ENCODE measurements around the gene WFDC13. TPM values are rescaled to one million over a fixed set of nuclear protein-coding genes. Genes with fewer than 3 reads are reported as not detected.

The WFDC13 gene
- total and polyA plus RNA-seq, 2 of the 8 experiments (the other 6 are each of a cell fraction or from before 2014, with no cell fraction given): not detected

- H3K4me1 ChIP-seq (replicated peaks in 1 of 4; ENCODE audit: control insufficient read depth in 3 of 4, insufficient read depth in 4 of 4, low read length in 3 of 4): no peaks in the 10 kb centered on the region
- H2AFZ ChIP-seq (ENCODE audit: low read length): no peak overlapping the region
- no peak overlapping the region for H3K14ac ChIP-seq (ENCODE audit: insufficient read length)
- H2AK5ac ChIP-seq (ENCODE audit: low read depth, low read length): no peak overlapping the region
- H3K79me1 ChIP-seq (ENCODE audit: low read depth, low read length): no peaks in the 10 kb centered on the region
- H4K8ac ChIP-seq (ENCODE audit: extremely low read depth, insufficient read depth, low read length): no peak overlapping the region
- no peak for DNase-seq (ENCODE audit: low read depth in 1 of 2, low spot score in 2 of 2)
- no peaks in the 10 kb centered on the region; a peak in 1 of 7 replicates for H3K27me3 ChIP-seq (replicated peaks in 1 of 4; ENCODE audit: control insufficient read depth in 3 of 4, extremely low read depth in 1 of 4, insufficient read depth in 3 of 4, low read length in 3 of 4)
- H4K5ac ChIP-seq (ENCODE audit: insufficient read length, low read depth, low read length): no peak overlapping the region
- no peak overlapping the region for H3K4me2 ChIP-seq (ENCODE audit: insufficient read depth in 1 of 2, low read depth in 2 of 2, low read length in 2 of 2)
- 85% methylated on average over 4 of the region's 4 CpGs; no CpG with 5 or more reads in 1 of the 2 experiments for WGBS, 2 experiments (ENCODE audit: extremely low coverage in 1 of 2, insufficient coverage in 1 of 2, insufficient read length in 1 of 2, insufficient replicate concordance in 2 of 2, low coverage in 1 of 2, low lambda C conversion rate in 2 of 2, missing lambda C conversion rate in 1 of 2)
- no peaks in the 10 kb centered on the region for H3K36me3 ChIP-seq (ENCODE audit: control insufficient read depth in 2 of 4, insufficient read depth in 4 of 4, low read length in 3 of 4)
- H3K9ac ChIP-seq (replicated peaks in 1 of 4; ENCODE audit: extremely low read depth in 1 of 4, low read depth in 3 of 4, low read length in 3 of 4): no peak overlapping the region
- H2BK15ac ChIP-seq (ENCODE audit: low read length): no peak overlapping the region
- CTCF ChIA-PET (ENCODE audit: partially characterized antibody): no interaction called here
- H3K23ac ChIP-seq (ENCODE audit: insufficient read length): no peak overlapping the region
- H3K23me2 ChIP-seq (ENCODE audit: low read depth, low read length): no peaks in the 10 kb centered on the region
- H3K4ac ChIP-seq (replicated peaks; ENCODE audit: insufficient read length, low read depth, low read length): no peak overlapping the region
- H2BK20ac ChIP-seq (ENCODE audit: low read length): no peak overlapping the region
- H3K56ac ChIP-seq (replicated peaks; ENCODE audit: insufficient read length, low read depth, low read length): no peak overlapping the region
- FAIRE-seq: no peak
- H2BK5ac ChIP-seq (ENCODE audit: low read depth, low read length): no peak overlapping the region
- no peaks in the 10 kb centered on the region for H3K79me2 ChIP-seq (ENCODE audit: control insufficient read depth in 1 of 2, insufficient read depth in 2 of 2, low read length in 2 of 2)
- no peak overlapping the region for H4K91ac ChIP-seq (replicated peaks; ENCODE audit: insufficient read length, low read length)
- no peaks in the 10 kb centered on the region for H3K9me3 ChIP-seq (ENCODE audit: insufficient read depth in 2 of 2, low read depth in 1 of 2, low read length in 1 of 2)
- no peak overlapping the region for H3K18ac ChIP-seq (ENCODE audit: extremely low read depth, low read length)
- no peak overlapping the region for H3K27ac ChIP-seq (ENCODE audit: low read depth, low read length)
- no peaks in the 10 kb centered on the region for H4K20me1 ChIP-seq (replicated peaks in 1 of 2; ENCODE audit: control insufficient read depth in 1 of 2, insufficient read depth in 2 of 2, low read length in 2 of 2)
- H2BK12ac ChIP-seq (ENCODE audit: low read depth, low read length): no peak overlapping the region
- no peak overlapping the region for H2BK120ac ChIP-seq (replicated peaks; ENCODE audit: low read depth, low read length)
- H3K4me3 ChIP-seq (ENCODE audit: extremely low read depth in 1 of 4, insufficient read depth in 2 of 4, low read depth in 3 of 4, low read length in 4 of 4): no peak overlapping the region
- POLR2A ChIA-PET (ENCODE audit: partially characterized antibody): no interaction called here
- TF ChIP-seq CEBPB (IDR thresholded peaks at IDR 0.05; ENCODE audit: low read depth, low read length) (no peak), POLR2A (IDR thresholded peaks at IDR 0.05; ENCODE audit: control extremely low read depth in 1 of 2, low read depth in 2 of 2, low read length in 2 of 2) (no peak), BRCA1 (IDR thresholded peaks at IDR 0.05; ENCODE audit: low read depth, low read length) (no peak), SIX5 (IDR thresholded peaks at IDR 0.05; ENCODE audit: low read depth, low read length) (no peak), TEAD4 (IDR thresholded peaks at IDR 0.05; ENCODE audit: low read depth, low read length) (no peak)
These were observed 734 bp upstream of the WFDC13 start for GRCh38 chr20:45701104-45701503.

Measured in H1 (cell line).